Measurements from ENCODE around the gene TAF4.

TAF4 gene

DNA sequence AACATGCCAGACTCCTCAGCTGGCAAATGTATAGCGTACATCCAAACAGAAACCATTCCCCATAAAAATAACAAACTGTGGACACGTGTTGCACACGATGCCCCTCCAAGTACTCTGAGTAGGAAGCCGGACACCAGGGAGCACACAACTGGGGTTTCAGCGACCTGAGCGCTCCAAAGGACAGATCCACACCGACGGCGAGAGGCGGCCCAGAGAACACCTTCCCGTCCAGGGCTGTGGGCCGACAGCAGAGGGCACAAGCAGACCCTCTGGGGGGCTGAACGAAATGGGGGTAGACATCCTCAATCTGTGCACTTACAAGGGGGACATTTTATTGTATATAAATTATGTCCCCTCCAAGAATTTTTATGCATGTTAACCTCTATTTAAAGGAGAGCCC, 24.7 kb downstream of the TAF4 start:
- FAIRE-seq, result no peak

GRCh38 chr20:62040381-62040922, 25.2 kb downstream of the TAF4 start:
- no peak for FAIRE-seq

- FAIRE-seq, result no peak
These were observed 25.9 kb downstream of the TAF4 start for GRCh38 chr20:62039738-62040137.

GRCh38 chr20:62032609-62033368, 32.9 kb downstream of the TAF4 start:
- FAIRE-seq, result no peak

DNA sequence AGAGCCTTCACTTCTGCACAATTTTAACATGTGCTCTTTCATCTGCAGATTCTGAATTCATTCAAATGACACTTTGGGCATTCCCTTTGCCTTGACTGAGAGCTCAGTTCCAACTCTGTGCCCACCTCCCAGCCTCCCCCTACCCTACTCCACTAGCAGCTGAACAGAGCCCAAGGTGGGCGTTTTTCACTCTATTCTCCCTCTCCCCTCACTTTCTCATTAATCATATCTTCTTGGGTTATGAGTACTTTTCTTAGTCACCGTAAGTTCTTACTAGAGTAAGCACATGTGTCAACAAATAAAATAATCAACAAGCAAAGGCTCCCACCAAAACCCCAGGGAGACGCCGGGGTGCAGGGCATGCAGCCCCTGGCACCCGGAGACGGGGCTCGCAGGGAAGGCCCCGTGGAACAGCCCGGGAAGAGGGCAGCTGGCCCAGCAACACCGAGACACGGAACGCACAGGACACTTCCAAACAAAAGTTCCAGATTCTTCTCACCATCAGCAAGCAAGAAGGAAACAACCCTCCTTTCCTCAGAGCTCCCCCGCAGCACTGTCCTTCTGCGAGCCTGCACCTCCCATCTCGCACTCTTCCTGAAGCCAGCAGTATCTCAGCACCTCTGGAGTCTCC, 34.1 kb downstream of the TAF4 start:
- no peak for FAIRE-seq

DNA sequence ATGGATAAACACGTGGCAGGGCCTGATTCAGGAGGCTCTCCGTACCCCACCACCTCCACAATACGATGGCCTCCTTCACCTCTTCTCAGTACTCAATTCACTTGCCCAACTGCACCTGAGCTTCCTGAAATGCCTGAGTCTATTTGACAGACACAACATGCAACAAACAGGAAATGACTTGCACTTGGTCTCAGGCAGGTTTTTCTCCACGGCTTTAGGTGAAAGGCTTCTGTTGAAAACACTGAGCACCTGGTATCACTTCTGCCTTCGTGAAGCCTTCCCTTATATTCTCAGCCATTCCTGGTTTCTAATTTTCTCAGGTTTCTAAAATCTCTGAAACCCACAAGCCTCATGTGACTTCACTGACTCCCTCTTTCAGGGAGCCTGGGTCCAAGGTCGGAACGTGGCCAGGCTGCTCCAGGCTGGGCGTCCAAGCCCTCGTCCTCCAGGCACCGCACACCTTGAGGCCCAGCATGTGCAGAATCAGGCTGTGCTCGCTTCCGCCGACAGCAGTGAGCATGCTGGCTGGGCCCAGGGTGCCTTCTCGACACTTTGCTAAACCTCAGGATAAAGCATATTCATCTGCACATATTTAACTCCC, 34.7 kb downstream of the TAF4 start:
- no peak for FAIRE-seq

GRCh38 chr20:62030357-62030756, 35.3 kb downstream of the TAF4 start:
- no peak for FAIRE-seq

DNA sequence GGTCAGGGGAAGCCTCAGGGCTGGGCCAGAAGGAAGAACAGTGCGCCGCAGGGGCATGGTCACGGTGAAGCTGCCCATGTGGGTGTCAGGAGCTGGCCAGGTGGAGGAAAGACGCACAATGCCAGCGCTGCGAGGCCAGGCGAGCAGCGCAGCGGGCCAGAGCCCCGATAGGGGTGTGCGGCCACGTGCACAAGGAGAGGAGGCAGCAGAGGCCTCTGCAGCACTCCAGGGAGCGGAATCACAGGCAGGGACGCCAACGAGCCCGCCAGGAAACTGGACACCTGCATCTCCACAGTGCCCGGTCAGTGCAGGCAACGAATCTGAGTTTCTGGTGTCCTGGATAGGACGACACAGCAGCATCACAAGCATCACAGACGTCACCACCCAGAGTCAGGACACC, 35.7 kb downstream of the TAF4 start:
- no peak for FAIRE-seq

DNA sequence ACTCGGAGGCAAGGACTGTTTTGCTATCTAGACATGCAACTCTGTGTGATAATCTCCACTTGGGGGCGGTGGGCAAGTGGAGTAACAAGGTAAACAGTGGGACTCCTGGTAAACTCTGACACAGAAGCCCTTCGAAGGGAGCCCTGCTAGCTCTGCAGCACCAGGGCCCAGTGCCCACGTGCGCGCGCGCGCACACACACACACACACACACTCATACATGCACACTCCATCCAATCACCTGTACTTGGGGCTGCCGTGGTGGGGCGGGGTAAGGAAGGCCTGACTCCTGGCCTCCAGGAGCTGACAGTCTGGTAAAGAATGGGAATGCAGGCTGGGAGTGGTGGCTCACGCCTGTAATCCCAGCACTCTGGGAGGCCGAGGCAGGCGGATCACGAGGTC, 36.4 kb downstream of the TAF4 start:
- FAIRE-seq, result no peak

DNA sequence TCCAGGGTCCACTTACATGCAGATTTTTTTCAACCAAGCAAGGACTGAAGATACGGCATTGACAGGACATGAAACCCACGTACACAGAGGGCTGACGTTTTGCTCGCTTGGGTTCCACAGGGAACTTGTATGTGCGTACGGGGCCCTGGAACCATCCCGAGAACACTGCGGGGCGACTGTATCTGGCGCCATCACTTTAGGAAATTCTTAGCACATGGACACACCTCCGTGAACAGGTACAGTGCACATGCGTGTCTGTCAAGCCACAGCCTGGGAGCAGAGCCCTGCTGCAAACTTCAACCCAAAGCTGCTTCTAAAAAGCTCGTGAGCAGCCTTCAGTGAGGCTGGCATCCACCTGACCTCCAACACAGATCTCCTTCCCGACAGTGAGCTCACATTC, 37.3 kb downstream of the TAF4 start:
- no peak for FAIRE-seq

DNA sequence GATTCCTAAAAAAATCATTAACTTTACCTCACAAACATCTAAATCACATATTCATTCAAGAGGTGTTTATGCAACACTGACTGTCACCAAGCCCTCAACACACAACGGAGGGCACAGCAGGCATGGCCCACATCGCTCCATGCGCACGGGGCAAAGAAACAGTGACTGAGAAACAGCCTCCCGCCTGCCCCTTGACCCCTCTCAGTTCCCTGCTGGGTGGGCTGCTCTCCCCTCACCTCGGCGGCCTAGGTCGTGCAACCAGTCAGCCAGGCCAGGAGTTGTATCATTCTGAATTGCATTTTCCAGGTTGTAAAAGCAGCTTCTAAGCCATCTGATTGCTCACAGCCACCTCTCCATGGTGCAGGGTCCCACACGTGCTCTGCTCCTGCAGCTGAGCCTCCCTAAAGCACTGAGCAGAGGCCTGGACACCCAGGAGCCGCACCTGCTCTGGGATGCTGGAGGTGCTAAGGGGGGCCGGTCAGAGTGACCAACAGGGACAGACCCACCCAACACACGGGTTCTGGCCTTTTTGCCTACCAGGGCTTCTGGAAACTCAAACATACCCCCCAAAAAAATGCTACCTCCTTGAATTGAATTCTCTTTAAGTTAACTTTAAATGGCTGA, 37.9 kb downstream of the TAF4 start:
- FAIRE-seq, result no peak

- no peak for FAIRE-seq
These were observed 38.6 kb downstream of the TAF4 start for GRCh38 chr20:62027116-62027515.

DNA sequence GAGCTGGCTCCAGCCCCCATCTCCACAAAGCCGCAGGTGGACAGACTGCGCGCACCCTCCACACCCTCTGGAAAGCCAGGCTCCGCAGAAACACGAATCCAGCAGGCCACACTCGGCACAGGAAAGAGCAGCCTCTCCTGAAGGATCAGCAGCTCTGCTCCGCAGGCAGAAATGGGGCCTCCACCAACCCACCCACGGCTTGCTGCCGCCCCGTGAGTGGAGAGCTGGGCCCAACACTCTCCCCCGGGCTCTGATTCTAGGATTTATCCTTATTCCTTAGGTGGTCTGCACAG, 39.2 kb downstream of the TAF4 start:
- no peak for FAIRE-seq

DNA sequence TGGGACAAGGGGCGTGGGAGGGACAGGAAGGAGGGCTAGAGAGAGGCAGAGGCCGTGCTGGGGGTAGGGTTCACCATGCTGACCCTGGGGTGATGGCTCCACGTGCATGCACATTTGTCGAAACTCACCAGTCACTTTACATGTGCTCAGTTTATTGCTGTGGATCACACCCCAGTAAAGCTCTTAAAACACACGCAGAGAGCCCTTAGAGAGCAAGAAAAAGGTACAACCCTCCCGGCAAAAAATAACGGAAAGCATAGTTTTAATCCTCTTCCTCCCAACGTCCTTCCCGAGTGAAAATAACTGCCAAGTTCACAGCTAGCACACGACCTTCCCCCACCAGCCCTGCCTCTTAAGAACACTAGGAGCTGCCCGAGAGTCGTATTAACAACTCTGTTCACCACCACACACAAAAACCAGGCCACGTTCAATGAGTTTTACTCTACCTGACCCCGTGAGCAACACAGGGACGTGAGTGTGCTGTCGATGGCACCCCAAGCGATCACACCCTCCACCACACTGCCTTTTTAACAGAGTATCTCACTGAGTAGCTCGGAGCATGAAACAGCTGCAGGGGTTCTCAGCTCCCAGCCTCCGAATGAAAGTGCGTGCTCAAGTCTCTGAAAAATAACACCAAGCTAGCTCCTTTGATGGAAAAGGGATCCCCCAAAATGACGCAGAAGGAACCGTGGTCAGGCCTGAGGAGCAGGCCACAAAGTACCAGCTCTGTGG, 39.7 kb downstream of the TAF4 start:
- no peak for FAIRE-seq

DNA sequence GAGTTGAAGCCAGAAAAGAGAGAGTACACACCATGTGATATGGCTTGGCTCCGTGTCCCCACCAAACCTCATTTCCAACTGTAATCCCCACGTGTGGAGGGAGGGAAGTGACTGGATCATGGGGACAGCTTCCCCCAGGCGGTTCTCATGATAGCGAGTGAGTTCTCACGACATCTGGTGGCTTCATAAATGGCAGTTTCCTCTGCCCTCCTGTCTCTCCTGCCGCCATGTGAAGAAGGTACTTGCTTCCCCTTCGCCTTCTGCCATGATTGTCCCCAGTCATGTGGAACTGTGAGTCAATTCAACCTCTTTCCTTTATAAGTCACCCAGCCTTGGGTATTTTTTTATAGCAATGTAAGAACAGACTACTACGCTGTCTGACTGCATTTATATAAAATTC, 40.3 kb downstream of the TAF4 start:
- FAIRE-seq, result no peak

- no peak for FAIRE-seq
These were observed 41.7 kb downstream of the TAF4 start for GRCh38 chr20:62023935-62024334.

- no peak for FAIRE-seq
These were observed 43.0 kb downstream of the TAF4 start for GRCh38 chr20:62022575-62023139.

DNA sequence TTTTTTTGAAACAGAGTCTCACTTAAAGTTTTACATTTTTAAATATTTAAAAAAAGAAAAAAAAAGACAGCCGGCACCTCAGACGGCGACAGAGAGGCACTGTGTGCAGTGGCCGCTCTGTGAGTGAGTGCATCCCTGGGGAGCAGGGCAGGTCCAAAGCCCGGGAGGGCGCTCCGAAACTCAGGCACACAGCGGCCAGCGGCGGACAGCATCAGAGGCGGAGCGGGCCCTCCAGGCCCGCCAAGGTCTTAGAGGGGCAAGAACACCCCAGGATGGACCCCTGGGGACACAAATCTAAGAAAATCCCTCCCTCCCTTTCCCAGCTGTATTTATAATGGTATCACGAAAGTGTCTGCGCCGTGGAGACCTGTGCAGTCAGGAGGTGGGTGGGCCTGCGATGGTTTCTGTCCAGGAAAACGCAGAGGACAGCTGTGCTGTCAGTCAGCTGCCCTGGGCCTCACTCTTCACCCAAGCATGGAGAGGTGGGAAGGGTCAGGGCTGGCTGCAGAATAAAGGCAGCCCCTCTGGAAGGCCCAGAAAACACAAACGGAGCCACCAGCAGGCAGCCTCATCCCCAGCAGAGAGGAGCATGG, 43.8 kb downstream of the TAF4 start:
- FAIRE-seq, result no peak

DNA sequence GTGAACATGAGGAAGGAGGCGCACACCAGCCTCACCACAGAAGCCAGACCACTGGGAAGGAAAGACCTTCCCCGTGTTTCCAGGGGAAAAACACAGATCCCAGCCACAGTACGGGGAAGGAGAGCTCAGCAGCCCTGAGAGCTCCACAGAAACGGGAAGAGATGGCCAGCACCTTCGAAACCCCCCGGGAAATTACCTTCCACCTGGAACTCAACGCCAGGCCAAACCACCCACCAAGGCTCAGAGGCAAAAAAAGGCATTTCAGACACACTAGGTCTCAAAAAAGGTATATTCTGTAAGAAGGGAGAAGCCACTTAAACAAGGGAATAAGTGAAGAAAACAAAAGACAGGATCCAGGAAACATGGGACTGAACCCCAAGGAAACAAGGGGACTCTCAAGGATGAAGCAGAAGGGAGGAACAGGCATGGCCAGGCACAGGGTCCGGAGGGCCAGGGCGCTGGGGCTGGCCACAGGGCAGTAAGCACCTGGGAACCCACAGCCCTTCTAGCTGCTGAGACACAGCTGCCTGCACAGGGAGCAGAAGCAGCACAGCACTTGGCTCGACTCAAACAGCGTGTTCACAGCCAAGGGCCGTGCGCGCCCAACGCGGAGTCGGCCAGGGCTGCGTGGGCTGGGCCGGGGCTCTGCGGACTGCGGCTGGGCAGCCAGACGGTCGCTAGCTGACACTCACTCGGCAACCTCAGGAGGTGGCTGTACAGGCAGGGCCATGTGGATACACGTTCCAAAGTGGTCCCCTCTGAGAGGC, 44.6 kb downstream of the TAF4 start:
- no peak for FAIRE-seq

- FAIRE-seq, result no peak
These were observed 45.7 kb downstream of the TAF4 start for GRCh38 chr20:62019881-62020492.
